DND-41 (cell line): ENCODE data around the gene METAP2.

Experiments
- EZH2 ChIP-seq: IDR thresholded peaks from 3 replicates; pipeline ENCODE4 v1.6.1; 2012; ENCODE audit warnings: borderline replicate concordance, low read depth, mild to moderate bottlenecking, moderate library complexity, low read length, inconsistent platforms; ENCODE audit not compliant: severe bottlenecking
- TF ChIP-seq, protein P1 (sequence below): IDR thresholded peaks from 2 replicates; pipeline ENCODE4 v1.5.1; 2012; ENCODE audit warnings: borderline replicate concordance, low read length, moderate library complexity, mild to moderate bottlenecking; ENCODE audit not compliant: poor library complexity, severe bottlenecking; ENCODE audit errors: extremely low read depth

DNA sequence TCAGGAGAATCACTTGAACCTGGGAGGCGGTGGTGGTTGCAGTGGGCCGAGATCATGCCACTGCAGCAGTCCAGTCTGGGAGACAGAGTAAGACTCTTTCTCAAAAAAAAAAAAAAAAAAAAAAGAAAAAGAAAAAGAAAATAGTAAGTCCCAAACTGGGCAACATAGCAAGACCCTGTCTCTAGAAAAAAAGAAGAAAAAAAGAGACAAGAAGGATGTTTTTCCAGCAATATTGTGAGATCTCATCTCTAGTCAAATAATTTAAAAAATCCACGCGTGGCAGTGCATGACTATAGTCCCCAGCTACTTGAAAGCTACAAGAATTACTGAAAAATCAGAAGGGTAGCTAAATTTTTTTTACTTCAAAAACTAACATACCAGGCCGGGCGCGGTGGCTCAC, 69.4 kb downstream of the METAP2 start:
- TF ChIP-seq, protein P1, sequence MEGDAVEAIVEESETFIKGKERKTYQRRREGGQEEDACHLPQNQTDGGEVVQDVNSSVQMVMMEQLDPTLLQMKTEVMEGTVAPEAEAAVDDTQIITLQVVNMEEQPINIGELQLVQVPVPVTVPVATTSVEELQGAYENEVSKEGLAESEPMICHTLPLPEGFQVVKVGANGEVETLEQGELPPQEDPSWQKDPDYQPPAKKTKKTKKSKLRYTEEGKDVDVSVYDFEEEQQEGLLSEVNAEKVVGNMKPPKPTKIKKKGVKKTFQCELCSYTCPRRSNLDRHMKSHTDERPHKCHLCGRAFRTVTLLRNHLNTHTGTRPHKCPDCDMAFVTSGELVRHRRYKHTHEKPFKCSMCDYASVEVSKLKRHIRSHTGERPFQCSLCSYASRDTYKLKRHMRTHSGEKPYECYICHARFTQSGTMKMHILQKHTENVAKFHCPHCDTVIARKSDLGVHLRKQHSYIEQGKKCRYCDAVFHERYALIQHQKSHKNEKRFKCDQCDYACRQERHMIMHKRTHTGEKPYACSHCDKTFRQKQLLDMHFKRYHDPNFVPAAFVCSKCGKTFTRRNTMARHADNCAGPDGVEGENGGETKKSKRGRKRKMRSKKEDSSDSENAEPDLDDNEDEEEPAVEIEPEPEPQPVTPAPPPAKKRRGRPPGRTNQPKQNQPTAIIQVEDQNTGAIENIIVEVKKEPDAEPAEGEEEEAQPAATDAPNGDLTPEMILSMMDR = no peak
- TF ChIP-seq EZH2 = no peak
